Ectodermal cell (in vitro differentiated cells): ENCODE results near the gene PCSK4.
"Not testable (repeated sequence)": the region's sequence is repeated elsewhere in the genome, so short reads cannot be mapped to it uniquely, and the experiment has no call there.

ENCODE experiments used
- H3K27ac ChIP-seq: 2 replicates; pipeline ENCODE4 v1.7.0; 2013; ENCODE audit warnings: mild to moderate bottlenecking, low read depth, low read length; ENCODE audit not compliant: insufficient read depth, poor library complexity, severe bottlenecking
- H3K27me3 ChIP-seq: 2 replicates; pipeline ENCODE4 v1.7.0; 2013; ENCODE audit warnings: mild to moderate bottlenecking, low read length; ENCODE audit not compliant: insufficient read depth, control insufficient read depth, poor library complexity, severe bottlenecking
- H3K36me3 ChIP-seq: one replicate; pipeline ENCODE4 v1.7.0; 2013; ENCODE audit warnings: low read length; ENCODE audit not compliant: control insufficient read depth, insufficient read depth
- H3K4me1 ChIP-seq: one replicate; pipeline ENCODE4 v1.7.0; 2013; ENCODE audit warnings: low read length; ENCODE audit not compliant: control insufficient read depth, insufficient read depth
- H3K4me3 ChIP-seq: 2 replicates; pipeline ENCODE4 v1.7.0; 2013; ENCODE audit warnings: low read depth, low read length, control low read depth; ENCODE audit not compliant: insufficient read depth
- H3K9me3 ChIP-seq: 2 replicates; pipeline ENCODE4 v1.7.0; 2013; ENCODE audit warnings: mild to moderate bottlenecking, low read length, moderate library complexity; ENCODE audit not compliant: control insufficient read depth
- WGBS, 2 experiments: methylation state at CpG; one replicate each; pipeline ENCODE4 v1.1.7; 2013; ENCODE audit warnings: missing lambda C conversion rate in 2 of 2; 5-methylcytosine and 5-hydroxymethylcytosine counted together

Gene PCSK4

GRCh38 chr19:1522061-1522460 lies 31.9 kb upstream of the PCSK4 start:
- Histone ChIP-seq H3K27ac (no peak overlapping the region), H3K27me3 (peaks cover 64% of the 10 kb centered on the region), H3K4me1 (no peaks in the 10 kb centered on the region), H3K4me3 (no peak overlapping the region), H3K36me3 (no peaks in the 10 kb centered on the region), H3K9me3 (no peaks in the 10 kb centered on the region)
- WGBS, 2 experiments = 81 to 87% methylated on average over 9 to 10 of the region's 10 CpGs

GRCh38 chr19:1521636-1522035 lies 31.5 kb upstream of the PCSK4 start:
- Histone ChIP-seq H3K4me1 (no peaks in the 10 kb centered on the region), H3K27me3 (peaks cover 60% of the 10 kb centered on the region)
- 78% methylated on average over 14 of the region's 14 CpGs for WGBS, 2 experiments

GRCh38 chr19:1520203-1520780 lies 30.1 kb upstream of the PCSK4 start:
- no peaks in the 10 kb centered on the region for H3K9me3 ChIP-seq
- 86 to 87% methylated on average over 17 of the region's 17 CpGs for WGBS, 2 experiments
- no peaks in the 10 kb centered on the region for H3K4me1 ChIP-seq
- H3K36me3 ChIP-seq = no peaks in the 10 kb centered on the region
- H3K27me3 ChIP-seq = peaks cover 53% of the 10 kb centered on the region
- H3K4me3 ChIP-seq = no peak overlapping the region
- no peak overlapping the region for H3K27ac ChIP-seq

More at GRCh38 chr19:1521636-1522035, 31.5 kb upstream of the PCSK4 start:
- Histone ChIP-seq H3K36me3 (no peaks in the 10 kb centered on the region), H3K9me3 (no peaks in the 10 kb centered on the region), H3K4me3 (no peak overlapping the region), H3K27ac (no peak overlapping the region)

- H3K4me3 ChIP-seq = not testable (repeated sequence)
These were observed 29.7 kb upstream of the PCSK4 start for GRCh38 chr19:1519802-1520201.

GRCh38 chr19:1518471-1518870 lies 28.3 kb upstream of the PCSK4 start:
- Histone ChIP-seq H3K4me1 (no peaks in the 10 kb centered on the region), H3K9me3 (no peaks in the 10 kb centered on the region), H3K27ac (no peak overlapping the region), H3K36me3 (no peaks in the 10 kb centered on the region), H3K4me3 (no peak overlapping the region), H3K27me3 (peaks cover 53% of the 10 kb centered on the region)
- 84 to 85% methylated on average over 4 of the region's 4 CpGs for WGBS, 2 experiments

More at GRCh38 chr19:1519802-1520201, 29.7 kb upstream of the PCSK4 start:
- 89 to 90% methylated on average over 8 of the region's 8 CpGs for WGBS, 2 experiments
- H3K27ac ChIP-seq, H3K9me3 ChIP-seq, H3K36me3 ChIP-seq, H3K4me1 ChIP-seq: not testable (repeated sequence)
- peaks cover 53% of the 10 kb centered on the region for H3K27me3 ChIP-seq

- Histone ChIP-seq H3K27ac (no peak overlapping the region), H3K4me3 (no peak overlapping the region), H3K27me3 (peaks cover 53% of the 10 kb centered on the region), H3K4me1 (no peaks in the 10 kb centered on the region), H3K9me3 (no peaks in the 10 kb centered on the region), H3K36me3 (no peaks in the 10 kb centered on the region)
- WGBS, 2 experiments = 83 to 84% methylated on average over 8 of the region's 8 CpGs
These were observed 26.2 kb upstream of the PCSK4 start for GRCh38 chr19:1516395-1516753.

GRCh38 chr19:1514986-1515721 lies 25.0 kb upstream of the PCSK4 start:
- 81 to 82% methylated on average over 13 to 14 of the region's 14 CpGs for WGBS, 2 experiments

GRCh38 chr19:1514295-1514661 lies 24.1 kb upstream of the PCSK4 start:
- Histone ChIP-seq H3K27me3 (peaks cover 59% of the 10 kb centered on the region), H3K4me1 (peaks cover 11% of the 10 kb centered on the region), H3K27ac (no peak overlapping the region), H3K9me3 (no peaks in the 10 kb centered on the region), H3K4me3 (no peak overlapping the region), H3K36me3 (no peaks in the 10 kb centered on the region)
- WGBS, 2 experiments = 71 to 77% methylated on average over 10 of the region's 10 CpGs

More at GRCh38 chr19:1514986-1515721, 25.0 kb upstream of the PCSK4 start:
- Histone ChIP-seq H3K4me3 (no peak overlapping the region), H3K27ac (no peak overlapping the region), H3K27me3 (peaks cover 60% of the 10 kb centered on the region), H3K4me1 (peaks cover 9% of the 10 kb centered on the region), H3K36me3 (no peaks in the 10 kb centered on the region), H3K9me3 (no peaks in the 10 kb centered on the region)

- no peak overlapping the region for H3K4me3 ChIP-seq
- WGBS, 2 experiments = 19 to 21% methylated on average over 52 of the region's 52 CpGs
These were observed 23.5 kb upstream of the PCSK4 start for GRCh38 chr19:1513499-1514294.

More at GRCh38 chr19:1513499-1514294, 23.5 kb upstream of the PCSK4 start:
- H3K27me3 ChIP-seq = peaks cover 62% of the 10 kb centered on the region
- H3K27ac ChIP-seq = no peak overlapping the region
- H3K4me1 ChIP-seq = peaks cover 11% of the 10 kb centered on the region
- H3K9me3 ChIP-seq = no peaks in the 10 kb centered on the region
- H3K36me3 ChIP-seq = no peaks in the 10 kb centered on the region
